ENCODE data around the gene RUNX1.

The RUNX1 gene

DNA sequence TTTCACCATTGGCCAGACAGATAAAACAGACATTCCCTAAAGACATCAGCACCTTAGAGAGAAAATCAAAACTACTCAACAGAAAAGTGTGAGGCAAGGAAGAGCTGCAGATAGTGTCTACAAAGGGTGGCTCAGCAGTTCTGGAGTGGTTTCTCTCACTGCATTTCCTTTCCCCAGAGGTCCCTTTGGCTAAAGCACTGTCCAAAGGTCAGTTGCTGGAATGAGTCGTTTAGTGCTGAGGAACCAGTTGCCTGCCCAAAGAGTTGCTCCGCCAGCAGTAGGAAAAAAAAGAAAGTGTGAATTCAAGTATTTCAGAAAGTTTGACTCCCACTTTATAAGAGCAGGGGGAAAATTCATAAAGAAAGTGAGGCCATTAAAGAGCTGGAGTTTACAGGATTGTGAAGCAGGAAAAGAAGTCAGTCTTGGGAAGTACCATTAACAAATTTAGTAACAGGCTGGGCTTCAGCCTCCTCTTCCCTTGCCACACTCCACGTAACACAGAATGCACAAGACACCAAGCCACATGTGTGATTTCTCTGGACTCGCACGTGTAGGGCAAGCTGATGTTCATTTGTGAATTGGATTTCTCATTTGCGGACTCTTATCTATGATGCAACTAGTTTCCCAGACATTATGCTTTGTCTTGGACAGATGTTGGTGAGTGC lies 122.2 kb downstream of the RUNX1 start:
- Histone ChIP-seq H3K4me1 (ENCODE audit: insufficient read depth, low read length) (no peaks in the 10 kb centered on the region), H3K36me3 (ENCODE audit: insufficient read depth, low read length) (no peaks in the 10 kb centered on the region), H3K9me3 (ENCODE audit: low read length) (no peaks in the 10 kb centered on the region), H3K27me3 (ENCODE audit: insufficient read depth, low read length) (no peaks in the 10 kb centered on the region), H2AFZ (ENCODE audit: low read depth, low read length) (no peak overlapping the region), H3K4me3 (ENCODE audit: low read length) (no peak overlapping the region)

DNA sequence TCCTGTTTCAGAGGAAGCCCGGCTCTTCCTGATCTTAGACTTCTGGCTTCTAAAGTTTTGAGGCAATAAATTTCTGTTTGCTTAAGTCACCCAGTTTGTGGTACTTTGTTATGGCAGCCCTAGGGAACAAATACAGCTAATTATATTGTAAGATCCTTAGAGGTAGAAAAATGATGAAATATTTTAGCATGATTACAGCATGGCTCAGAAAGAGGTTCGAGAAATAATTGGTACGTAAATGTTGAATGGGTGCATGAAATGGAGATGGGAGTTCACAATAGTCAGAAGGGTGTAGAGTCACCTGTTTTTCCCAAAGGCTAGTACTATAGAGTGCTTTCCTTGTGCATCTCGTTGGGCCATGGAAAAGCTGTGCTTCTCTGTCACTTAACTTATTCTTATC lies 123.5 kb downstream of the RUNX1 start:
- Histone ChIP-seq H2AFZ (ENCODE audit: low read depth, low read length) (no peak overlapping the region), H3K27me3 (ENCODE audit: insufficient read depth, low read length) (no peaks in the 10 kb centered on the region), H3K4me3 (ENCODE audit: low read length) (no peak overlapping the region), H3K9me3 (ENCODE audit: low read length) (no peaks in the 10 kb centered on the region), H3K4me1 (ENCODE audit: insufficient read depth, low read length) (no peaks in the 10 kb centered on the region), H3K36me3 (ENCODE audit: insufficient read depth, low read length) (no peaks in the 10 kb centered on the region)

DNA sequence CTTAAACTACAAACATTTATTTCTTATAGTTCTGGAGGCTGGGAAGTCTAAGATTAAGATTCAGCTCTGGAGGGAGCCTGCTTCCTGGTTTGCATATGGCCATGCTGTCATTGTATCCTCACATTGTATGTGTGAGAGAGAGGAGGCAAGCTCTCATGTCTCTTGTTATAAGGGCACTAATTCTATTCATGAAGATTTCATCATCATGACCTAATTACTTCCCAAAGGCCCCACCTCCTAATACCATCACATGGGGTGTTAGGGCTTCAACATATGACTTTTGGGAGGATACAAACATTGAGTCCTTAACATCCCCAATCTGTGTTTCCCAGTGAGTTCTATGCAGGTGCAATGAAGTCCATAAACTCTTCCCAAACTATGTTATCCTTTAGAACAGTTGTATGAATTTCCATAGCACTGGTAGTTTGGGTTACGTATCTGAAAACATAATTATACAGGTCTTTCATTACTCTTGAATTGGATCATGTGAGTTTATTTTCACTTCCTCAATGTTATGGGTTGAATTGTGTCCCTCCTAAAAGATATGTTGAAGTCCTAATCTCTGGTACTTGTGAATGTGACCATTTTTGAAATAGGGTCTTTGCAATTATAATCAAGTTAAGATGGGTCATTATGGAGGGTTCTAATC lies 124.2 kb downstream of the RUNX1 start:
- Histone ChIP-seq H3K9me3 (ENCODE audit: low read length) (no peaks in the 10 kb centered on the region), H3K4me1 (ENCODE audit: insufficient read depth, low read length) (no peaks in the 10 kb centered on the region), H3K36me3 (ENCODE audit: insufficient read depth, low read length) (no peaks in the 10 kb centered on the region), H2AFZ (ENCODE audit: low read depth, low read length) (no peak overlapping the region), H3K27me3 (ENCODE audit: insufficient read depth, low read length) (no peaks in the 10 kb centered on the region), H3K4me3 (ENCODE audit: low read length) (no peak overlapping the region)

DNA sequence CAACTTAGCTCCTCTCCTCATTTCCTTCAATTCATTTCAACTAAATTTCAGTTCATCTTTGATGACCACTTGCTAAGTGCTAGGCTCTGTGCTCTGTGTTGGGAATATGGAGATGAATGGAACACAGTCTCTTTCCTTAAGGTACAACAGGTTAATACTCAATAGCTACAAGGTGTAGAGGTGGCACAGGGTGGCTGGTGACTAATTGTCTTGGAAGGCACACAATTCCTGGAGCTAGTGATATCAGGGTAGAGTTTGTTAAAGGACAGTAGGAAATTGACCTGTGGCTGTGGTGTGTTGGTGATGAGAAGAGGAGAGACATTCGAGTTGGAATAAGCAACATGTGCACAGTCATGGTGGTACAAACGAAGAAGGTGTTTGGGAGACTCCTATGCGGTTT lies 124.9 kb downstream of the RUNX1 start:
- no peak overlapping the region for H2AFZ ChIP-seq (ENCODE audit: low read depth, low read length)

DNA sequence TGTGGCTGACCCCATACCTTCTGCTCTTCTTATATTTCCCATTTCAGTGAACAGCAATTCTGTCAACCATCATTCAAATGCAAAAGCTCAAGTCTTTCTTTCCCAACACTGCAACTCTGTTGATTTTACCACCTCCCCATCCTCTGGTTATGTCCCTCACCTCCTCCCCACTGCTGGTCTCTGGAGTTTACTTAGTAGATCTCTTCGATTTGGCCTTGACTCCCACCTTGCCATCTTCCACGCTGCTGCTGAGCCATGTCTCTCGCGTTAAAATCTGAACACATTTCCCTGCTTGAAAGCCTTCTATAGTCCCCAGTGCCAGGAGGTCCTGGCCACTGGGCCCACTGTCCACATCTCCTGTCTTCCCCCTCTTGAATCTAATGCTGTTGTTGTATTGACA lies 125.5 kb downstream of the RUNX1 start:
- H3K27me3 ChIP-seq (ENCODE audit: insufficient read depth, low read length), result no peaks in the 10 kb centered on the region
- no peaks in the 10 kb centered on the region for H3K4me1 ChIP-seq (ENCODE audit: insufficient read depth, low read length)
- no peaks in the 10 kb centered on the region for H3K36me3 ChIP-seq (ENCODE audit: insufficient read depth, low read length)
- no peaks in the 10 kb centered on the region for H3K9me3 ChIP-seq (ENCODE audit: low read length)
- H2AFZ ChIP-seq (ENCODE audit: low read depth, low read length), result no peak overlapping the region
- H3K4me3 ChIP-seq (ENCODE audit: low read length), result no peak overlapping the region

More for the DNA sequence above, 124.9 kb downstream of the RUNX1 start:
- Histone ChIP-seq H3K4me1 (ENCODE audit: insufficient read depth, low read length) (no peaks in the 10 kb centered on the region), H3K4me3 (ENCODE audit: low read length) (no peak overlapping the region), H3K9me3 (ENCODE audit: low read length) (no peaks in the 10 kb centered on the region), H3K36me3 (ENCODE audit: insufficient read depth, low read length) (no peaks in the 10 kb centered on the region), H3K27me3 (ENCODE audit: insufficient read depth, low read length) (no peaks in the 10 kb centered on the region)

DNA sequence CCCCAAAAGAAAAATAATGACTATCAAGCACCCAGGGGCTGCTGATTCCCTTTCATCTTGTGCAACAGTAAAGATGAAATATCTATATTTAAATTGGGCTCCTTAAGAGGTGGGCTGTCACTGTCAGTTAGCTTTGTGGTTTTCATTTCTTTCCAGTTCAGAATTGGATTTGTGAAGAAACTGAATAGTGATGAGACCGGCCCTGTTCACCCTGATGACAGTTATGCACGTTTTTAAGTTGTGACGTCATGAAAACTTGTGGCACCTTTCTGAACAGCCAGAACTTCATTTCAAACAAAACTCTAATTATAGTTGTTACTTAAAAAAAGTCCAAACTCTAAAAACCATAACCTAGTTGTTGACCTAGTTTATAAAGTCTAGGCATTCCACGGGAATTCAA lies 125.9 kb downstream of the RUNX1 start:
- Histone ChIP-seq H3K36me3 (ENCODE audit: insufficient read depth, low read length) (no peaks in the 10 kb centered on the region), H3K27me3 (ENCODE audit: insufficient read depth, low read length) (no peaks in the 10 kb centered on the region), H3K4me3 (ENCODE audit: low read length) (no peak overlapping the region), H3K9me3 (ENCODE audit: low read length) (no peaks in the 10 kb centered on the region), H3K4me1 (ENCODE audit: insufficient read depth, low read length) (no peaks in the 10 kb centered on the region), H2AFZ (ENCODE audit: low read depth, low read length) (no peak overlapping the region)

DNA sequence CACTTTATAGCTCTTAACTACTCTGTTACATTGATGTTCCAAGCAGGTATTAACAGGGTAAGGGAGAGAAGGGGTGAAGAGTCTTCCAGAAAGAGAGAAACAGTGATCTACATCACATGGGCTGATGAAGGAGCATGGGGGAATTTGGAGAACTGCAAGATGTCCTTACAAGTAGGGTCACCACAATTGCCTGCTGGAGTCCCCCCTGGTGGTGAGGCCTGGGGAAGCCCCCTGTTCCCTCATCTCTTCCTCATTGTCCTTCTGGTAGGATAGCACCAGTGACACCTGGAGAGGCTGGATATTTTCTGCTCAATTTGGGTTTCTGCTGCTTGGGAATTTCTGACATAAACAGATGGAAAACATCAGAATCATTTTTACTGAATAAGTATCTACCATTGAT lies 126.6 kb downstream of the RUNX1 start:
- Histone ChIP-seq H3K27me3 (ENCODE audit: insufficient read depth, low read length) (no peaks in the 10 kb centered on the region), H3K4me3 (ENCODE audit: low read length) (no peak overlapping the region)

DNA sequence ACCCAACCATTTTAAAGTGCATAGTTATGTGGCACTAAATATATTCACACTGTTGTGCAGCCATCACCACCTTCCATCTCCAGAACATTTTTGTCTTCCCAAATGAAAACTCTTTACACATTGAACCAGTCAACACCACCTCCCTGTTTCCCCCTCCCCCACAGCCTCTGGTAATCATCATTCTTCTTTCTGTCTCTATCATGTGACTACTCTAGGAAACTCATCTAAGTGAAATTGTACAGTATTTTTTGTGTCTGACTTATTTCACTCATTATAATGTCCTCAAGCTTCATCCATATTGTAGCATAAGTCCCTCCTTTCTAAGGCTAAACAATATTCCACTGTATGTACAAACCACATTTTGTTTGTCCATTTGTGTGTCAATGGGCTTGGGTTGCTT lies 128.0 kb downstream of the RUNX1 start:
- Histone ChIP-seq H3K4me3 (ENCODE audit: low read length) (no peak overlapping the region), H3K4me1 (ENCODE audit: insufficient read depth, low read length) (no peaks in the 10 kb centered on the region), H3K27me3 (ENCODE audit: insufficient read depth, low read length) (no peaks in the 10 kb centered on the region), H3K36me3 (ENCODE audit: insufficient read depth, low read length) (no peaks in the 10 kb centered on the region), H2AFZ (ENCODE audit: low read depth, low read length) (no peak overlapping the region), H3K9me3 (ENCODE audit: low read length) (no peaks in the 10 kb centered on the region)

More for the DNA sequence above, 126.6 kb downstream of the RUNX1 start:
- no peak overlapping the region for H2AFZ ChIP-seq (ENCODE audit: low read depth, low read length)
- no peaks in the 10 kb centered on the region for H3K36me3 ChIP-seq (ENCODE audit: insufficient read depth, low read length)
- H3K4me1 ChIP-seq (ENCODE audit: insufficient read depth, low read length), result no peaks in the 10 kb centered on the region
- H3K9me3 ChIP-seq (ENCODE audit: low read length), result no peaks in the 10 kb centered on the region

DNA sequence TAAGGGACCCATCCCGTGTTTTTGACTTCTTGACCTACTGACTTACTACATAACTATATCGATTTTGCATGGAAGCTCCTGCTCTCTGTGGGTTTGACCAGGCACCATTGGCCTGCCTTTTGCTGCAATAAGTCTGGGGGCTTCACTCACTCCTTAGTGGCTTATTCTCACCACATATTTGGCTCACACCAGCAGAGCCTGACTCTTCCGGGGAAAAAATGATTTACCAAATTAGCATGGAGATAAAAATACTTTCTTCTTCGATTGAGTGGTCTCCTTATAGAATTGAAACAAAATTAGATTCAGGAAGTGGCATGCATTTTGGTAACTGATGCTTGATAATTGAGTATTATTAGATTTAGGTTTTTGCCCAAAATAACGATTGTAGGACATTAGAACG lies 129.7 kb downstream of the RUNX1 start:
- Histone ChIP-seq H3K4me1 (ENCODE audit: insufficient read depth, low read length) (no peaks in the 10 kb centered on the region), H3K9me3 (ENCODE audit: low read length) (no peaks in the 10 kb centered on the region), H2AFZ (ENCODE audit: low read depth, low read length) (no peak overlapping the region), H3K27me3 (ENCODE audit: insufficient read depth, low read length) (no peaks in the 10 kb centered on the region), H3K36me3 (ENCODE audit: insufficient read depth, low read length) (no peaks in the 10 kb centered on the region), H3K4me3 (ENCODE audit: low read length) (no peak overlapping the region)

DNA sequence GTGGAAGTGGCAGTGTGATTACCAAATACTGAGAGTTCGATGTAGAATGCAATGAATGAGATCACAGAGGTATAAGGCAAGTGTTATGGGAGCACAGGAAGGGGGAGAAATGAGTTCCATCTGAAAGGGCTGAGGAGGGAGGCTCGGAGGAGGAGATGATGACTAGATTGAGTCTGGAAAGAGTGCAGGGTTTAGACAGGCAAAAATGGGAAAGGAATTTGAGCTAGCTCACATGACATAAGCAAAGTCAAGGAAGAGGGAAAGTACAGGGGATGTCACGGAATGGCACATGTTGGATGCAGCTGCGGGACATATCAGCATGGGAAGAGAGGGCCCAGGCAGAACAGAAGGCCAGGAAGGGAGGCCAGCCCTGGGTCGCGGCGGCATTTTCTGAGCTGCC lies 132.7 kb downstream of the RUNX1 start:
- H3K4me1 ChIP-seq (ENCODE audit: insufficient read depth, low read length), result no peaks in the 10 kb centered on the region
- H2AFZ ChIP-seq (ENCODE audit: low read depth, low read length), result no peak overlapping the region
- no peaks in the 10 kb centered on the region for H3K36me3 ChIP-seq (ENCODE audit: insufficient read depth, low read length)
- H3K9me3 ChIP-seq (ENCODE audit: low read length), result no peaks in the 10 kb centered on the region
- H3K4me3 ChIP-seq (ENCODE audit: low read length), result no peak overlapping the region
- H3K27me3 ChIP-seq (ENCODE audit: insufficient read depth, low read length), result no peaks in the 10 kb centered on the region

DNA sequence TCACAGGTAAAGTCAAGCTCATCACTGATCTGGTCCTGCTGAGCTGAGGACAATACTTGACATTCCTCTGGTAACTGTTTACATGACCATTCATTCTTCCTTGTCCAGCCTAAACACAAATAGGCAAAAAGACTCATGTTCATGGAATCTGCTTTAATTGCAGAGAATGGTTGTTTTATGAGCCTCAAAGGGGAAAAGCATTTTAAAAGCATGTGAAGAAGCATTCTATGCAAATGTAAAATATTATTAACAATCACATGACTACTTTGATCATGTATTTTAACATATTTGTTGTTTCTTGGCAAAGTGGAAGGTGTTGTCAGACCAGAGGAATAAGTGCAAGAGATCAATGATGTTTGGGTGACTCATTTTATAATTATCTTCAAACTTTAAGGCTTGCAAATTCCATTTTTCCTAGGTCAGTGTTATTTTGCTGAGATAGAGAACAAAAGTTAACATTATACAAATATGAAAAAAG lies 133.7 kb downstream of the RUNX1 start:
- no peaks in the 10 kb centered on the region for H3K27me3 ChIP-seq (ENCODE audit: insufficient read depth, low read length)
- no peak overlapping the region for H3K4me3 ChIP-seq (ENCODE audit: low read length)
- H3K9me3 ChIP-seq (ENCODE audit: low read length), result no peaks in the 10 kb centered on the region
- H3K4me1 ChIP-seq (ENCODE audit: insufficient read depth, low read length), result no peaks in the 10 kb centered on the region
- no peaks in the 10 kb centered on the region for H3K36me3 ChIP-seq (ENCODE audit: insufficient read depth, low read length)
- H2AFZ ChIP-seq (ENCODE audit: low read depth, low read length), result no peak overlapping the region

DNA sequence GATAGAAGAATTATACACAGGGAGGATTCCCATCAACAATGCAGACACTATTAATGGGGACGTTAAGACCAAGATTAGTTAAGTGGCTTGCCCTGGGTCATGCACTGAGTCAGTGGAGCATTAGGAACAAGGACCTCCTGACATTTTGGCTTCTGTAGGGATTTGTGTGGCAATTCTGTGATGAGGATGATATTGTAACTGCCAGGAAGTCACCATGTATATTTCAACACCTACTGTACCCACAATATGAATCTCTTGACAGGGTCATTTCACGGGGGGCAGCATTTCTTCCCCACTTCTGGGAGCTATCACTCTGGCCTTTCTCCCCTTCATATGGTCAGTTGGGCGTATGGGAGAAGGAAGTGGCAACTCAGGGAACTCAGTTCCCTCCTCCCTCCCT lies 134.9 kb downstream of the RUNX1 start:
- Histone ChIP-seq H3K4me1 (ENCODE audit: insufficient read depth, low read length) (no peaks in the 10 kb centered on the region), H3K36me3 (ENCODE audit: insufficient read depth, low read length) (no peaks in the 10 kb centered on the region), H3K9me3 (ENCODE audit: low read length) (no peaks in the 10 kb centered on the region), H2AFZ (ENCODE audit: low read depth, low read length) (no peak overlapping the region), H3K27me3 (ENCODE audit: insufficient read depth, low read length) (no peaks in the 10 kb centered on the region), H3K4me3 (ENCODE audit: low read length) (no peak overlapping the region)

DNA sequence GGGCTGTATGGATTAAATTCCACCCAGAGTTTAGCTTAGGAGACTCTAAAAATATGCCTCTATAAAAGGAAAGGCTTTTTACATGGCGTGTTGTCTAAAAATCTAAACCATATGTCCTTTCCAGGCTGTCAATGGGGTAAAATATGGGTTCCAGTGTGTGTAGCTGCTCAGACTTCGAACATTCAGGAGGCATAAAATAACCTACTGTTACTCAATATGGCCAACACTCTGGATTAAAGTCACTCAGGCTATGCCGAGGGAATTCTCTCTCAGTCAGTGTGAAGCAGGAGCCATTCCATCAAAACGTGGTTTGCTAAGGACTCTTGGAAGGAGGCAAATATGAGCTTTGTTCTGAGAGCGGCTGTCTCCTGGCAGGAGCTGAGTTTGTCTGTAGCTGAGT lies 135.3 kb downstream of the RUNX1 start:
- no peaks in the 10 kb centered on the region for H3K9me3 ChIP-seq (ENCODE audit: low read length)
- no peaks in the 10 kb centered on the region for H3K4me1 ChIP-seq (ENCODE audit: insufficient read depth, low read length)
- H3K36me3 ChIP-seq (ENCODE audit: insufficient read depth, low read length), result no peaks in the 10 kb centered on the region
- no peaks in the 10 kb centered on the region for H3K27me3 ChIP-seq (ENCODE audit: insufficient read depth, low read length)
- H3K4me3 ChIP-seq (ENCODE audit: low read length), result no peak overlapping the region
- H2AFZ ChIP-seq (ENCODE audit: low read depth, low read length), result no peak overlapping the region

All from neuron (in vitro differentiated cells).